PC-9 (cell line): ENCODE data around the gene SDCBP2.

Experiments used
- EZH2 ChIP-seq: fragments of 200-600 bp; sonication (generic); IDR thresholded peaks from 2 replicates; pipeline ENCODE4 v1.8.0; 2017; ENCODE audit warnings: antibody characterized with exemption, low read depth
- TF ChIP-seq, protein P1 (sequence below): fragments of 200-600 bp; sonication (generic); conservative IDR thresholded peaks from 2 replicates; pipeline ENCODE4 v1.6.1; 2017; ENCODE audit warnings: mixed run types, antibody characterized with exemption, mild to moderate bottlenecking, moderate library complexity

DNA sequence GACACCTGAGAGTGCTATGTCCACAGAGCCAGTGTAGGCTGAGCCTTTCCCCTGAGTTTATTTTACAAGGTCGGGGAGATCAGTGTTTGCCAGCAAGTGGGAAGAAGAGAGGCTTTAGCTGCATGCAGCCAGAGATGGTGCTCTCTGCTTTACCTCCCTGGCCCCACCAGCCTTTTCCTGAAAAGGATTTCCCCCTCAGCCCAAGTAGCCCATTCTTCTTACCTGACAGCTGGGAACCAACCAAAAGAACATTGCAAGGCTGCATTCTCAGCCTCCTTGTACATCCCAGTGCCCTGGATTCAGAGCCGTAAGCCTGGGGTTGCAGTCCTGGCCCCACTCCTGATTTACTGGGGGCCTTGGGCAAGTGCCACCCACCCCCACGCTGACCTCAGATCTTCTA is 46.0 kb downstream of the SDCBP2 start:
- TF ChIP-seq, protein P1, sequence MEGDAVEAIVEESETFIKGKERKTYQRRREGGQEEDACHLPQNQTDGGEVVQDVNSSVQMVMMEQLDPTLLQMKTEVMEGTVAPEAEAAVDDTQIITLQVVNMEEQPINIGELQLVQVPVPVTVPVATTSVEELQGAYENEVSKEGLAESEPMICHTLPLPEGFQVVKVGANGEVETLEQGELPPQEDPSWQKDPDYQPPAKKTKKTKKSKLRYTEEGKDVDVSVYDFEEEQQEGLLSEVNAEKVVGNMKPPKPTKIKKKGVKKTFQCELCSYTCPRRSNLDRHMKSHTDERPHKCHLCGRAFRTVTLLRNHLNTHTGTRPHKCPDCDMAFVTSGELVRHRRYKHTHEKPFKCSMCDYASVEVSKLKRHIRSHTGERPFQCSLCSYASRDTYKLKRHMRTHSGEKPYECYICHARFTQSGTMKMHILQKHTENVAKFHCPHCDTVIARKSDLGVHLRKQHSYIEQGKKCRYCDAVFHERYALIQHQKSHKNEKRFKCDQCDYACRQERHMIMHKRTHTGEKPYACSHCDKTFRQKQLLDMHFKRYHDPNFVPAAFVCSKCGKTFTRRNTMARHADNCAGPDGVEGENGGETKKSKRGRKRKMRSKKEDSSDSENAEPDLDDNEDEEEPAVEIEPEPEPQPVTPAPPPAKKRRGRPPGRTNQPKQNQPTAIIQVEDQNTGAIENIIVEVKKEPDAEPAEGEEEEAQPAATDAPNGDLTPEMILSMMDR = no peak
- TF ChIP-seq EZH2 = no peak
